Lower leg skin (tissue), 4 donors: ENCODE measurements around the gene VKORC1L1. TPM values are rescaled to one million over a fixed set of nuclear protein-coding genes. Genes with fewer than 3 reads are reported as not detected.
"Not testable (repeated sequence)": the region's sequence is repeated elsewhere in the genome, so short reads cannot be mapped to it uniquely, and the experiment has no call there.

Experiments used
- DNase-seq, 2 donors: peaks; one replicate each; pipeline ENCODE4 v3.0.0-alpha.2; 2019; ENCODE audit warnings: low spot score in 2 of 2
- H3K4me3 ChIP-seq: fragments of 200-600 bp; sonication (generic); 2 replicates; pipeline ENCODE4 v1.5.1; 2017; ENCODE audit warnings: mild to moderate bottlenecking, low read depth; ENCODE audit not compliant: poor library complexity, severe bottlenecking
- CTCF ChIP-seq, 3 donors: fragments of 450-650 bp; IDR thresholded peaks; one replicate each; pipeline ENCODE4 v1.5.1; 2016; ENCODE audit warnings: antibody characterized with exemption in 3 of 3, mild to moderate bottlenecking in 3 of 3, moderate library complexity in 2 of 3
- POLR2A ChIP-seq, 2 donors: fragments of 450-650 bp; IDR thresholded peaks; one replicate each; pipeline ENCODE4 v1.6.1; 2016 to 2017; ENCODE audit warnings: antibody characterized with exemption in 2 of 2, mild to moderate bottlenecking in 1 of 2, moderate library complexity in 1 of 2
- WGBS, 2 donors: methylation state at CpG; one replicate each; pipeline ENCODE4 v1.1.5; 2018; 5-methylcytosine and 5-hydroxymethylcytosine counted together
- intact Hi-C: fragments of 100-400 bp; cut with DNase I; formaldehyde crosslinking; loops from one replicate; pipeline ENCODE4 v1.15.0; 2023; ENCODE audit warnings: low total_unique reads
- total RNA-seq, 4 donors: library from RNA; depleted of rRNA; stranded (reverse); fragments of >200 nt; gene quantifications; one replicate each; pipeline ENCODE4 v1.1.0, GENCODE V29; 2016

Gene VKORC1L1
- total RNA-seq, 4 donors from 2014 or later: 23.5 to 26.4 (median 25.0) TPM

- intact Hi-C loops: no loop called here
- WGBS, 2 donors: 52 to 54% methylated on average over 4 of the region's 4 CpGs
- TF ChIP-seq POLR2A (IDR thresholded peaks at IDR 0.05): no peak
- no peak for TF ChIP-seq CTCF (IDR thresholded peaks at IDR 0.05)
- DNase-seq: no peak
- no peak overlapping the region for H3K4me3 ChIP-seq
Measured at GRCh38 chr7:65846008-65846570, 26.8 kb upstream of the VKORC1L1 start.

- intact Hi-C loops, DNase-seq, H3K4me3 ChIP-seq: not testable (repeated sequence)
- WGBS, 2 donors: 68 to 81% methylated on average over 3 of the region's 3 CpGs
Measured at GRCh38 chr7:65853426-65853825, 19.4 kb upstream of the VKORC1L1 start.

GRCh38 chr7:65853892-65854291 is 19.0 kb upstream of the VKORC1L1 start:
- WGBS, 2 donors: 90 to 92% methylated on average over 7 of the region's 7 CpGs

GRCh38 chr7:65857321-65857894 is 15.5 kb upstream of the VKORC1L1 start:
- intact Hi-C loops, H3K4me3 ChIP-seq, DNase-seq: not testable (repeated sequence)
- 48 to 60% methylated on average over 4 of the region's 5 CpGs for WGBS, 2 donors

More at GRCh38 chr7:65853892-65854291, 19.0 kb upstream of the VKORC1L1 start:
- DNase-seq, H3K4me3 ChIP-seq, intact Hi-C loops: not testable (repeated sequence)

GRCh38 chr7:65858660-65859059 is 14.2 kb upstream of the VKORC1L1 start:
- DNase-seq, H3K4me3 ChIP-seq, intact Hi-C loops: not testable (repeated sequence)
- WGBS, 2 donors: 97% methylated on average over 4 of the region's 4 CpGs

GRCh38 chr7:65866244-65866643 is 6.6 kb upstream of the VKORC1L1 start:
- intact Hi-C loops, H3K4me3 ChIP-seq: not testable (repeated sequence)
- 67 to 74% methylated on average over 3 of the region's 3 CpGs for WGBS, 2 donors
- peak in 1 of 2 donors; percentile 32 for DNase-seq

- DNase-seq, intact Hi-C loops, H3K4me3 ChIP-seq: not testable (repeated sequence)
- WGBS, 2 donors: 84 to 100% methylated on average over 2 of the region's 2 CpGs
Measured at GRCh38 chr7:65867681-65868080, 5.2 kb upstream of the VKORC1L1 start.

- 66 to 82% methylated on average over 5 of the region's 5 CpGs for WGBS, 2 donors
- intact Hi-C loops, H3K4me3 ChIP-seq, DNase-seq: not testable (repeated sequence)
Measured at GRCh38 chr7:65869312-65869711, 3.6 kb upstream of the VKORC1L1 start.

GRCh38 chr7:65871451-65871850 is 1.4 kb upstream of the VKORC1L1 start:
- WGBS, 2 donors: 38 to 46% methylated on average over 2 of the region's 2 CpGs
- intact Hi-C loops: loop anchor here (5.0 kb wide), 1 partner anchor 111 kb away; the partner anchor contains the start of gene GUSB
- H3K4me3 ChIP-seq, DNase-seq: not testable (repeated sequence)

- WGBS, 2 donors: 0 to 1% methylated on average over 17 to 30 of the region's 57 CpGs
- intact Hi-C loops: loop anchor here (5.0 kb wide), 1 partner anchor 109 kb away; the partner anchor contains the start of gene GUSB
- peak in 1 of 2 donors; percentile 86 for DNase-seq
- H3K4me3 ChIP-seq: peak overlapping the region; percentile 92
Measured at GRCh38 chr7:65873582-65874193, 814 bp downstream of the VKORC1L1 start.

GRCh38 chr7:65875715-65876114 is 2.8 kb downstream of the VKORC1L1 start:
- DNase-seq, H3K4me3 ChIP-seq, intact Hi-C loops: not testable (repeated sequence)
- WGBS, 2 donors: 73 to 87% methylated on average over 4 of the region's 4 CpGs

- H3K4me3 ChIP-seq, intact Hi-C loops, DNase-seq: not testable (repeated sequence)
- WGBS, 2 donors: 82 to 96% methylated on average over 5 of the region's 5 CpGs
Measured at GRCh38 chr7:65879292-65880153, 6.6 kb downstream of the VKORC1L1 start.

GRCh38 chr7:65880242-65880641 is 7.4 kb downstream of the VKORC1L1 start:
- DNase-seq, intact Hi-C loops, H3K4me3 ChIP-seq: not testable (repeated sequence)
- 85 to 86% methylated on average over 5 of the region's 5 CpGs for WGBS, 2 donors
